SKM-1 (cell line): Measurements from ENCODE around the gene CTNNA3.

Experiments used
- DNase-seq: peaks from one replicate; lab custom pipeline; 2025; ENCODE audit not compliant: unreplicated experiment; lab: John Stamatoyannopoulos, UW

CTNNA3 gene

GRCh38 chr10:66943590-66943989 is 752.4 kb downstream of the CTNNA3 start:
- DNase-seq: no peak

- no peak for DNase-seq
Observed at GRCh38 chr10:66942407-66942806, 753.6 kb downstream of the CTNNA3 start.

DNA sequence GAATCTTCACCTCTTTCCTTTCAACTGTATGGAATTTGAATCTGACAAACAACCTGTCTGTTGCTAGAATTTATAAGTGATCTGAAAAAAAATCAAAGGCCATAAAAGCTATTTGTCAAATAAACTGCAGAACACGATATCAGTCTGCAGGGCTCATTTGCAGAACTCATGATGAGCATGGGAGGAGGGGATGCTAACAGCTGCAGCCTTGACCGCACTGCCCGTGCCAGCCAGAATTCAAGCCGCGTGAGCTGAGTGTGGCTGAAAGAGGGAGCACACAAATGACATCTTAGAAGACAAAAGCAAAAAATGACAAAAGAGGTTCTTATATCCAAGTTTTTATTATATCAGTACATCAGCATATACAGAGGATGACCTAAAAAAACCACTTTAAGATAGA is 754.5 kb downstream of the CTNNA3 start:
- no peak for DNase-seq

DNA sequence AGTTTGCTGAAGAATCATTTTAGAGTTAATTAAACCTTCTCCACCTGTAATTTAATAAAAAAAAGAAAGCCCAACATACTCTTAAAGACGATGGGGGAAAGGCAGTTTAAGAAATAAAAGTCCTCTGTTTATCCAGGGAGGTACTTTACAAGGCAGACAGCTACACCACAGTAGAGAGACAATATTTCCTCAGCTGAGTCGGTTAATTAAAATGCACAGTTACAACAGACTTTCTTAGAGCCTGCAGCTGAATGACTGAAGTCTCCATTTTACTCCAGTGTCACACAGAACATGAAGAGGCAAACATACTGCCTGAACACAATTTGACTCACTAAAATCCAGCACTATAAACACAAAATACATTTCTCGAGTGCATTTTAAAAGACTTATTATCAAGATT is 755.0 kb downstream of the CTNNA3 start:
- no peak for DNase-seq

GRCh38 chr10:66934711-66935110 is 761.3 kb downstream of the CTNNA3 start:
- no peak for DNase-seq

- DNase-seq: no peak
Observed at GRCh38 chr10:66931949-66932343, 764.0 kb downstream of the CTNNA3 start.

DNA sequence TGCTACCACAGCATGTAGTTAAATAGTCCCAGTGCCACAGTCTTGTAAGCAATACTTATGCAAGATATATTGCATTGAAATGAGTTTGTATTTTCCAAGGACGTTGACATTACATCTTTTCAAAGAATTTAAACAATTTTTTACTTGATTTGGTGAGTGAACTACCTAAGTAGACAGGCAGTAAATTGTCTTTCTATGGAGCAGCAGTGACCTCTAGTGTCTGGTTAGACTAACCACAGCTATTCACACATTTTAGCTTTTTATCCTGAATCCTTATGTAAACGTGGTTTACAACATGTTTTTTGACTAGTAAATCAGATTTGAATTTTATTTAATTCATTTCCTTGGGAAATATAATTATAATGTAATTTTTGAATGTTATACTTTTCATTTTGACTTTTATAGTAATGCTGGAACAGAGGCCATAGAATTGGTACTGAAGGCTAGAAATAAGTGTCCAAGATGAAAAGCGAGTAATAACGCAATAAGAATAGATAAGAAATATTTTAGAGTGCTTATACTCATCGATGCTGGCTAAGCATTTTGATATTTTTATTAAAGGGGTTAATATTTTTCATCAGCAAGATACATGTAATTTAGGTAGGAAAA is 764.6 kb downstream of the CTNNA3 start:
- DNase-seq: peak; percentile 61

GRCh38 chr10:66929375-66929774 is 766.6 kb downstream of the CTNNA3 start:
- no peak for DNase-seq

DNA sequence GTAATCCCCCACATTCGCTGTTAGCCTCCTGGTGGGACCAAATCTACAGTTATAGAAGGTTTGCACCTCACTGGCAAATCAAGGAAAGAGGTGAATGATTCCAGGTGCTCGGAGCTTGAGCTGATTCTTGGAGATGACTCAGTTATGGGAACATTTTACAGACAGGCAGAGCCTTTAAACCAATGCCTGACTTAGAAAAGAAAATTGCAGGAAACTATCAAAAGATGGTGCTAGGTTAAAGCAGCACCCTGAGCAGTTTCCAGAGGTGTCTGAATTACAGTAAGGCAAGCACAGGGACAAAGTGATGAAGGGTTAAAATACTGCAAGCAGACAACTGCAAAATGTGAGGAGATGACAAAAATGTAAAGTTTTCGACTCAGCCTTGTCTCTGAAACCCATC is 767.2 kb downstream of the CTNNA3 start:
- DNase-seq: no peak

GRCh38 chr10:66927971-66928770 is 767.8 kb downstream of the CTNNA3 start:
- no peak for DNase-seq

GRCh38 chr10:66927251-66927935 is 768.6 kb downstream of the CTNNA3 start:
- DNase-seq: no peak

- DNase-seq: no peak
Observed at GRCh38 chr10:66926841-66927240, 769.2 kb downstream of the CTNNA3 start.

DNA sequence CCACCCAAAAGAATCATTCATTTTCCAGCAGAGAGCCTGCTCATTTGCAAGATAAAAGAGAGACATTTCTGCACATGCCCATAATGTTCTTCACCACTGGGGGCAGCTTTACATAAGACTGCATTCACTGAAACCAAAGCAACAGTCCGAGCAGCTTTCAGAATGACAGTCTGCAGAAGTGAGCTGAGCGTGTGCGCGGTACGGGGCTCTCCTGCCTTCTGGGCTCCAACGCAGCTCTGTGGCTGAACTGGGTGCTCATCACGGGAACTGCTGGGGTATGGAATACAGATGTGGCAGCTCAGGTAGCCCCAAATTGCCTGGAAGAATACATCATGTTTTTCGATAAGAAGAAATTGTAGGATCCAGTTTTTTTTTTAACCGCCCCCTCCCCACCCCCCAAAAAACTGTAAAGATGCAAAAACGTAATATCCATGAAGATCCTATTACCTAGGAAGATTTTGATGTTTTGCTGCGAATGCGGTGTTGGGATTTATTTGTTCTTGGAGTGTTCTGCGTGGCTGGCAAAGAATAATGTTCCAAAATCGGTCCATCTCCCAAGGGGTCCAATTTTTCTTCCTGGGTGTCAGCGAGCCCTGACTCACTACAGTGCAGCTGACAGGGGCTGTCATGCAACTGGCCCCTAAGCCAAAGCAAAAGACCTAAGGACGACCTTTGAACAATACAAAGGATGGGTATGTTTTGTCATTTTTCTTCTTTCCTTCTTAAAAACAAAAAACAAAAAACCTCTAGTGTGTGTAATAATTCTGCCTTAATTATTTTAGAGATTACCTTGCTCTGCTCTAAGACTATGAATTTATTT is 769.9 kb downstream of the CTNNA3 start, which contains the start of gene LRRTM3:
TSS of gene LRRTM3 (plus strand) at position 141 of the 820 bp plus-strand sequence.
- peak; percentile 69 for DNase-seq

DNA sequence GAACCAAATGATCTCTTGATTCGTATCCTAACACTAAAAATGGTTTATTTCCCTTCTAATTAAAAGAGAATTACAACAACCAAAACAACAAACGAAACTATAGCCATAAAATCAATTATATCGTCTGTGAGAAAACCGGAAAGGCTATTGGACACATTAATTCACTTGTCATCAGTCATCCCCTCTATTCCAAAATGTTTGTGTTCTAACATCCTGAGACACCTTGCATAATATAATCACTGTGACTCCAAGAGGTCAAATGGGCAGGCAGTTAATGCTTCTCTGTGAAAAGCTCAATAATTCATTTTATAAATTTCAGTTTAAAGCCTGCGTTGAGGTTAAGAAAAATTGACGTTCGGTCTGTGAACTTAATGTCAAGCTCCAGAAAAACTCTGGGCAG is 770.6 kb downstream of the CTNNA3 start:
- DNase-seq: no peak

GRCh38 chr10:66924674-66925345 is 771.2 kb downstream of the CTNNA3 start:
- DNase-seq: no peak

GRCh38 chr10:66919248-66919647 is 776.7 kb downstream of the CTNNA3 start:
- DNase-seq: no peak

- DNase-seq: no peak
Observed at GRCh38 chr10:66917104-66917503, 778.9 kb downstream of the CTNNA3 start.

DNA sequence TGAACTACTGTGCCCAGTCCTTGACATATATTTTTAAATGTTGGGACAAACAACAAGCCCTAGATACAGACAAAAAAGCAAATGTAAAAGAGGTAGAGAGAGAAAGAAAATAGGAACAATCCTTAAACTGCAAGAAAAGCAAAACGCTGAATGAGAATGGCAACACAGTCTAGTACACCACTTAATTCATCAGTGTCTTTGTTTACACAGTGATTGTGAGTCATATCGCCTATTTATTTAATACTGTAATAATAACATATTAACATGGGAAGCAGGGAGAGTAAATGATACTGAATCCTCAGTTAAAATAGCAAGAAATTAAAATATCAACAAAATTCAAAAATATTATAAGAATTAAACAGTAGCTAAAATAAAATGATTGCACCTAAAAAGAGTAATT is 780.0 kb downstream of the CTNNA3 start:
- no peak for DNase-seq

- DNase-seq: no peak
Observed at GRCh38 chr10:66910671-66911070, 785.3 kb downstream of the CTNNA3 start.

- no peak for DNase-seq
Observed at GRCh38 chr10:66892871-66893270, 803.1 kb downstream of the CTNNA3 start.

DNA sequence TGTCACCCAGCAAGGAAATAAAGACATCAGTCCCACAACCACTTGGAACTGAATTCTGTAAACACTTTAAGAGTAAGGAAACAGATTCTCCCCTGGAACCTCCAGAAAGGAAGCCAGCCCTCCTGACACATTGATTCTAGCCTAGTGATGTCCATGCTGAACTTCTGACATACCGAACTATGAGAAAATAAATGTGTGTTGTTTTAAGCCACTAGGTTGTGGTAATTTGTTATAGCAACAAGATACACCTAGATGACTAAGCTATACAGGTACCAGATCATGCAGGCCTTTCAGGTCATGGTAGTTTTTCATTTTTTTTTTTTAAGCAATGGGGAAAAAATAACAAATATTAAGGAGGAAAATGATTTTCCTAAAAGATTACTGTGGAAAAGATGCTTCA is 807.8 kb downstream of the CTNNA3 start:
- DNase-seq: no peak
